Hematopoietic multipotent progenitor cell treated with erythropoietin and hydrocortisone succinate and interleukin-3 and kit ligand, for 15 days (in vitro differentiated cells): Measurements from ENCODE around the gene COL6A3.
A peak's percentile ranks its signal among the peaks of the same experiment; 100 is the strongest.

Experiments used
- DNase-seq: peaks from one replicate; pipeline ENCODE4 v3.0.0-alpha.2; 2015; ENCODE audit warnings: low spot score

COL6A3 gene

DNA sequence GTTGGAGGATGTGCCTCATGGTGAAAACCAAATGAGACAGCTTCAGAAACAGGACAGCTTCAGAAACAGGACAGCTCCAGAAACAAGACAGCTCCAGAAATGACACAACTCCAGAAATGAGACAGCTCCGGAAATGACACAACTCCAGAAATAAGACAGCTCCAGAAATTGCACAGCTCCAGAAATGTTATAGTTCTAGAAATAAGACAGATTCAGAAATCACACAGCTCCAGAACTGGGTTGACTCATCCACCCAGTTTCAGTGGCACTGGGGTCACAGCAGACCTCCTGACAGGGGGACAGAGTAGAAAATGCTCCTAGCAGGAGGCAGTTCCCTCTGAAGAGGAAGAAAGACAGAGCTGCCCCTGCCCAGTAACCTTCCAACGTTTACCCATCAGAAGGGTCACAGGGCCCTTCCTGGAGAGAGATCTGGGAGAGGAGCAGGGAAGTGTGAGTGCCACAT, 26.9 kb upstream of the COL6A3 start:
- DNase-seq = no peak

DNA sequence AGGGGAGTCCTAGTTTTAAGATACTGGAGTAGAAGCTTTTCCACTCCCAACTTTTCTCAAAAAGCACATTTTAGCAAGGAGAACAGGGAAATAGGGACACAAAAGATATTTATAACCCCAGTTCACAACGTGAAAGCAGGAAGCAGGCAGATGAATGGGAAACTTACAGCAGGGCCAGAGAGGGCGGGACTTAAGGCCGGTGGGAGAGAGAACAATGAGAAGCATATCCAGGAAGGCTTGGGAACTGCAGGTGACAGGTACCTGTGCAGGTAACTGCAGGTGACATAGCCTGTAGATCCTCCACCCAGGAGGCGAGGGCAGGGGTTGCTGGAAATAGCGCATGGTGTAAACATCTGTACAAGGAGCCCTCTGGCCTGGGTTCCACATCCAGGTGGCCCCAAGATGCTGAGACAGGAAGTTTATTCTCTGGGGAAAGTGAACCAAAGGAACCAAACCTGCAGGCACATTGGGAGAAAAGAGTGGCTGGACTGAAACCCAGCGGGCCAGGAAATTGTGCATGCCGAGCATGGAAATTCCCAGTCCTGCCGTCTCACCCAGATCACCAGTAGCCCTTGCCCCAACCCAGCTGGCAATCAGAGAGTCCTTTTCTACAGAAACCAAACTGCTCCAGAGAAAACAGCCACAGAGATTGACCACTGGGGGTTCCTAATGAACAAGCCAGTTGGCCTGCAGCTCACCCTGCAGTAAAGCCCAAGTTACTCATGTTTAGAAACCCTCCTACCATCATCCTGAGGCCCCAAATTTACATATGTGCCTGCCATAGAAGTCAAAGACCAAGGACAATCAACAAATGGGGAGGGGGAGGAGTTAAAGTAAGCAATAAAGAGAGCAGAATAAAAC, 24.3 kb upstream of the COL6A3 start:
- DNase-seq = no peak

DNA sequence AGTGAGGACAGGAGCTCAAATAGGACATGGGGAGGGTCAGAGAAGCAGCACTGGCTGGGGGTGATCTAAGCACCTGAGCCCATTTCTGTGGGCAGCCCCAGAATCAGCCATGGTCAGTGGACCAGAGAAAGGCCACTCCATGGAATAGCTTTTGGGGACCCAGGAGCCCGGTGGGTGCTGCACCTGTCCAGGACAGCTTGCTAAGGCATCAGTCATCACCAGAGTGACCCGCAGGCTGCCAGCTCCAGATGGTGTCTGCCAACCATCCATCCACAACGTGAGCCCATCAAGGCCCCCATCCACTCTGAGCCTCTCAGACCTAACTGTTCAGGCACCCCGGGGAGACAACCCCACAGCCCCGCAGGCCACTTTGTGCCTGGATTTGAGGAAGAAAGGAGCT, 23.6 kb upstream of the COL6A3 start:
- no peak for DNase-seq

GRCh38 chr2:237435844-237436587, 22.1 kb upstream of the COL6A3 start:
- DNase-seq = no peak

GRCh38 chr2:237434866-237435311, 20.9 kb upstream of the COL6A3 start:
- no peak for DNase-seq

GRCh38 chr2:237433920-237434676, 20.1 kb upstream of the COL6A3 start:
- DNase-seq = no peak

GRCh38 chr2:237432484-237433092, 18.6 kb upstream of the COL6A3 start:
- no peak for DNase-seq

DNA sequence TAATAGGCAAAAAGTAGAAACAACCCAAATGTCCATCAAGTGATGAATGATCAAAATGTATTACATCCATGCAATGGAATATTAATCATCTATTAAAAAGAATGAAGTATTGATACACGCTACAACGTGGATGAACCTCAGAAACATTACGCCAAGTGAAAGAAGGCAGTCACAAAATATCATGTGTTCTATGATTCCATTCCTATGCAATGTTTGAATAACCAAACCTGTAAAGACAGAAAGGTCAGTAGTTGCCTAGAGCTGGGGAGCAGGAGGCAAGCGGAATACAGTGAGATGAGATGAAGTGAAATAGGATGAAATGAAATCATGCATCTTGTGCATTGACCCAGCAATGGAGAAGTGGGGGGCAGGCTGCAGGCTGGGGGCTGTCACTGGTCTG, 17.9 kb upstream of the COL6A3 start:
- no peak for DNase-seq

DNA sequence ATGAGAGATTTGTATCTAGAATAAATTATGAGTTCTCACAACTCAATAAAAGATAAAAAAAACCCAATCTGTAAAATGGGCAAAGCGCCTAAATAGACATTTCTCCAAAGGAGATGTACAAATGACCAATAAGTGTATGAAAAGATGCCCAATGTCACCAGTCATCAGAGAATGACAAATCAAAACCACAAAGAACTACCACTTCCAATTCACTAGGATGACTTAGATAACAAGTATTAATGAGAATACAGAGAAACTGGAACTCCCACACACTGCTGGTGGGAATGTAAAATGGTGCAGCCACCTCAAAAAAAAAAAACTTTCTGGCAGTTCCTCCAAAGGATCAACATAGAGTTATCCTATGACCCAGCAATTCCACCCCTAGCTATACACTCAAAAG, 17.4 kb upstream of the COL6A3 start:
- no peak for DNase-seq

DNA sequence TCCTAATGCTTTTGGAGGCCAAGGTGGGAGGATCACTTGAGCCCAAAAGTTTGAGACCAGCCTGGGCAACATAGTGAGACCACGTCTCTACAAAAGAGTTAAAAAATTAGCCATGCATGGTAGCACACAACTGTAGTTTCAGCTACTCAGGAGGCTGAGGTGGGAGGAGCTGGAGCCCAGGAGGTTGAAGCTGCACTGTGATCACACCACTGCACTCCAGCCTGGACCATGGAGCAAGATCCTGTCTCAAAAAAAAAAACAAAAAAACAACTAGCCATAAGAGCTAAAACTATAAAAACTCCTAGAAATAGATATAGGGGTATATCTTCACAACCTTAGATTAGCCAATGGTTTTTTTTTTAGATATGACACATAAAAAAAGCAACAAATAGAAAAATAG, 16.9 kb upstream of the COL6A3 start:
- no peak for DNase-seq

GRCh38 chr2:237429753-237430152, 15.8 kb upstream of the COL6A3 start:
- DNase-seq = no peak

GRCh38 chr2:237427769-237428506, 14.0 kb upstream of the COL6A3 start:
- DNase-seq = no peak

DNA sequence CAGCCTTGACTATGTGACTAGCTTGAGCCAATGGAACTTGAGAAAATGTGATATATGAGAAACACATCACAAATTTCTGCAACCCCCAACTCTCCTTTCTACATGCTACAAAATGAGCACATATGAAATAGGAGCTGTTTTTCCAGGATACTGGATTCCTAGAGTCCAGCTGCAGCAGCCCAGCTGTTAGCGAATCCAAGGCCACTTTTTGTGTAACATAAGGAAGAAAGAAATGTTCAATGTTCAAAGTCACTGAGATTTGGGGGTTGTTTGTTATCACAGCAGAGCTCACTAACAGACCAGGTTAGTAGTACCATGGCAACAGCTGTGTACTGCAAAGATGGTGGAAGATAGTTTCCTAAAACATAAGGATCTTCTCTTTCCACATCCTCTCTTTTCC, 12.6 kb upstream of the COL6A3 start:
- no peak for DNase-seq

DNA sequence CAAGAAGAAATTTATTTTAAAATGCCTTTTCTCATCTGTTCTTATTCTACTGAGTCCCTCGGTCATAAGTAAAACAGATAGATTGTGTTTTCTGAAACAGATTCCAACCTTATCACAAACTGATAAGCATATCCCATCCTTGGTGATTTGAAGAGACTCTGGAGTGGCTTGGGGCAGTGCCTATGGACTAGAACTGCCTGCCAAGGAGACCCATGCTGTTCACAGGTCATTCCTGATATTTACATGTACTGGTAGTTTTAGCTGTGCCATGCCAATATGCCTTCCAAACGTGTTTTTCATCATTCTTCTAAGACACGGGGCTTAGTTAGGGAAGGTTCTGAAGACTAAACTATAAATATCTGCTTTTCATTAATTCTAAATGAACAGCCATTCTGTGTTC, 11.4 kb upstream of the COL6A3 start:
- no peak for DNase-seq

- DNase-seq = no peak
Observed at GRCh38 chr2:237424544-237424943, 10.6 kb upstream of the COL6A3 start.

DNA sequence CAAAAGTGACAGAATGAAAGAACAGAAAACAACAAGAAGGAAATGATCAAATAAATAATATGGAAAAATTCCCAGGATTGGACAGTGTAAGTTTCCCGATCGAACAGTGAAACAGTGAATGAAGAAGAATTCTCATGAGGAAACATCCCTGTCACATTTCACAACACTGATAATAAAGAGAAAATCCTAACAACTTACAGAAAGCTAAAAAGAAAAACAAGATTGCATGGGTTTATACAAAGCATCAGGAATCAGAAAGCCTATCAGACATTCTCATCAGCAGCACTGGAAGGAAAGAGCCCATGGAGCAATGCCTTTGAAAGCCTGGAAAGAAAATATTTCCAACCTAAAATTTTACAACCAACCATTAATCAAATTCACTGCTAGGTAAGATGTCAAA, 9.9 kb upstream of the COL6A3 start:
- no peak for DNase-seq

DNA sequence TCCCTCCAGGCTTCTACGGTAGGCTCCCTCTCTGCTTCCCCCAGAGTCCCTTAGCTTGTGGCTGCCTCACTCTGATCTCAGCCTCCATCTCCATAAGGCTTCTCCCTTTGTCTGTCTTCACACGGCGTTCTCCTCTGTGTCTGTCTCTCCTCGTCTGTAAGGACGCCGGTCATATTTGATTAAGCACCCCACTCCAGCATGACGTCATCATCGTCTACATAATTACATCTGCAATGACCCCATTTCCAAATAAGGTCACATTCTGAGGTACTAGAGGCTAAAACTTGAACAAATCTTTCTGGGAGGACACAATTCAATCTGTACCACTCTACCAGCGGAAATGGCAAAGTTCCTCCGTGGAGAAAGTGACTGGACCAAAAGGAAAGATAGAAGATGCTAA, 8.3 kb upstream of the COL6A3 start:
- no peak for DNase-seq

DNA sequence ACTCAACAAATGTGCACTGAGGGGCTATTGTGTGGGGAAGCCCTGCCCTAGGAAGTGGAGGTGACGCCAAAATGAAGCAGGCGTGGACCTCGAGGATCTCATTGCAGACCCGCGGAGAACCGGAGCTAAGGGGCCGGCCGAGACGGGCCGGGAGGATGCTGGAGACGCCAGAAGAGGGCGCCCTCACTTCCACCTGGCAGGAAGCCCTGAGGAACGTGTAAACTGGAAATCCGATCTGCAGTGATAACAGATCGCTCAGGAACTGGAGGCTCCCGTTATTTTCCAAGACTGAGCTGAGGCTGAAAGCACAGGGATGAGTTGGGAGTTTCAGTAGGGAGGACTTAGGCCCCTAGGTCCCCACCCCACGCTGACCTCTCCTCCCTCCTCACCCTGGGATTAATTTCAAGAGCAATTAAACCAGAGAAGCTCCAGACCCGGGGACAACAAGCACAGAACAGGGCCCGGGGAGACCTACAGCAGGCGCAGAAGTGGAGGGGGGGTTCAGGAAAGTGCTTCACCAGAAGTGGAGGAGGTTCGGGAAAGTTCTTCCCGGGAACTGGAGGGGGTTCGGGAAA, 7.7 kb upstream of the COL6A3 start:
- DNase-seq = peak; percentile 11

DNA sequence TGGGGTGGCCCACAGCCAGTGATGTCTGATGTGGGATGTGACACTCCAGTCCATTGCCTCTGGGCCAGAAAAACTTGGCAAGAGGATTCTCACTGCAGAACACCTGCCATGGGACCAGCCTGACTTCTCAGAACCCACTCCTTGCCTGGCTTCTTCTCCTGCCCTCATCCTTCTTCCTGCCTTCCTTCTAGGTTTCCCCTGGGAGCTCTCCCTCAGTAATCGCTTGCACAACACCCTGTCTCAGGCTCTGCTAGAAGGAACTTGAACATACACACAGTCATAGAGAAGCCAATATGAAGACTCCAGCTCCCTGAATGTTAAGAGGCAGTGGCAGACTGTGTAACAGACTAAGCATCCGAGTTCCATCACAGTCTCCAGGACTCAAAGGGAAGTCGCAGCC, 4.3 kb upstream of the COL6A3 start:
- DNase-seq = no peak

DNA sequence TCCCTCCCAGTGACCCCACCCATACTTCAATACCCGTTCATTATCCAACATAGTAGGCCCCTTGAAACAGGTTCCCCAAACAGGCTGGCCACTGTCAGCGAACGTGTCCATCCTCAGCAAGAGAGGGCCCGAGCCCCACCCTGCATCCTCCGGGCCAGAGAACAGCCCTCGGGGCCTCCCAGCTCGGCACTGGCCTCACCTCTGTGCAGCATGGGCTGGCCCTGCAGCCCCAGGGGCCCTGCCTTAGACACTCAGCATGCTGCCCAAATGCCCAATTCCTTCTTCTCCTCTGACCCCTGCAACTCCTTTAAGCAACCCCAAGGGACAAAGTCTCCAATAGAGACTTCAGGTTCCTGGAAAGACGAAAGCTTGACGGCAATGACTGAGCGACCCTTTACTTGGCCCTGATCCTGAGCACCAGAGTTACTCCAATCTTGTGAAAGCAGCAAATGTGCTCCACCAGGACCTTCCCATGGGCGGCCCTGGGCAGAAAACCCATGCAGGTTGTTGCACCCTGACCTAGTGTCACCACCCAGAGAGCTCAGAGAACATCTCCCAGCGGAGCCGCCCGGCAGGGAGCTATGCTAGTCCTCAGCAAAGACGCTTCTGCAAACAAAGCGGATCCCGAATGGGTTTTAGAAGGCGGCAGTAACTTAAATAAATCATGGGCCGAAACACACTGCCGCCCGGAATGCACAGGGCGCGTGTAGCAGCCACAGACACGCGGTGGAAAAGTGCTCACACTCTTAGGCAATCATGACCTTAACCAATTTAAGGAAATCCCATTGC, 782 bp downstream of the COL6A3 start:
- DNase-seq = no peak
